Mesothelial cell of epicardium (in vitro differentiated cells): ENCODE results near the gene ANXA7. TPM values are rescaled to one million over a fixed set of nuclear protein-coding genes. Genes with fewer than 3 reads are reported as not detected.
A peak's percentile ranks its signal among the peaks of the same experiment; 100 is the strongest.

ENCODE experiments used
- DNase-seq, 2 experiments: peaks; one replicate each; pipeline ENCODE4 v3.0.0; 2021; ENCODE audit warnings: low spot score in 2 of 2; ENCODE audit not compliant: unreplicated experiment in 2 of 2
- H3K27ac Mint-ChIP-seq: 2 replicates; pipeline ENCODE4 v1.8.0; 2021; ENCODE audit warnings: mixed read lengths
- H3K27me3 Mint-ChIP-seq: 2 replicates; pipeline ENCODE4 v1.8.0; 2021; ENCODE audit warnings: low read depth, mixed read lengths
- H3K36me3 Mint-ChIP-seq: 2 replicates; pipeline ENCODE4 v1.8.0; 2021; ENCODE audit warnings: mixed read lengths
- H3K4me1 Mint-ChIP-seq: 2 replicates; pipeline ENCODE4 v1.8.0; 2021; ENCODE audit warnings: mixed read lengths
- H3K4me3 Mint-ChIP-seq: 2 replicates; pipeline ENCODE4 v1.8.0; 2021; ENCODE audit warnings: mild to moderate bottlenecking, moderate library complexity, mixed read lengths
- H3K9me3 Mint-ChIP-seq: 2 replicates; pipeline ENCODE4 v1.8.0; 2021; ENCODE audit warnings: mixed read lengths
- CTCF ChIP-seq: fragments of 200-600 bp; sonication (generic); IDR thresholded peaks from one replicate; pipeline ENCODE4 v1.5.0; 2021; ENCODE audit warnings: antibody characterized with exemption; ENCODE audit not compliant: unreplicated experiment
- total RNA-seq: library from RNA; stranded (reverse); gene quantifications from 3 replicates; pipeline ENCODE4 v1.2.1, GENCODE V29; 2021

ANXA7 gene
- 38.9 to 47.9 TPM (median 39.4 TPM) in 3 replicates for total RNA-seq

- Mint-ChIP-seq H3K9me3 (no peaks in the 10 kb centered on the region), H3K36me3 (peaks cover 1% of the 10 kb centered on the region), H3K27ac (peak within 1 kb of the TSS; percentile 94), H3K4me3 (peak within 1 kb of the TSS; percentile 78), H3K27me3 (peaks cover 6% of the 10 kb centered on the region), H3K4me1 (peaks cover 24% of the 10 kb centered on the region)
- TF ChIP-seq CTCF, result no peak
- peak; percentile 89 for DNase-seq
These were observed at the start of gene ANXA7 for GRCh38 chr10:73413528-73414229. Gene ANXA7, minus strand, starts transcription at chr10:73414058. Its CDS starts 13,202 bp downstream, at chr10:73400856.

- peaks cover 26% of the 10 kb centered on the region for H3K36me3 Mint-ChIP-seq
- no peaks in the 10 kb centered on the region for H3K4me1 Mint-ChIP-seq
- no peak overlapping the region for H3K4me3 Mint-ChIP-seq
- H3K27me3 Mint-ChIP-seq, result no peaks in the 10 kb centered on the region
- no peaks in the 10 kb centered on the region for H3K9me3 Mint-ChIP-seq
- TF ChIP-seq CTCF, result no peak
- DNase-seq, result no peak
- no peak overlapping the region for H3K27ac Mint-ChIP-seq
These were observed 47.0 kb upstream of the ANXA7 start for GRCh38 chr10:73460897-73461296.

GRCh38 chr10:73459683-73460314 is 45.9 kb upstream of the ANXA7 start:
- Mint-ChIP-seq H3K27ac (no peak overlapping the region), H3K36me3 (peaks cover 25% of the 10 kb centered on the region), H3K4me1 (no peaks in the 10 kb centered on the region), H3K4me3 (no peak overlapping the region), H3K27me3 (no peaks in the 10 kb centered on the region), H3K9me3 (no peaks in the 10 kb centered on the region)
- no peak for DNase-seq
- no peak for TF ChIP-seq CTCF

GRCh38 chr10:73456187-73456890 is 42.5 kb upstream of the ANXA7 start:
- H3K27ac Mint-ChIP-seq, result peak overlapping the region; percentile 10
- H3K4me1 Mint-ChIP-seq, result no peaks in the 10 kb centered on the region
- no peak for TF ChIP-seq CTCF
- no peaks in the 10 kb centered on the region for H3K27me3 Mint-ChIP-seq
- no peak overlapping the region for H3K4me3 Mint-ChIP-seq
- H3K36me3 Mint-ChIP-seq, result peaks cover 23% of the 10 kb centered on the region
- H3K9me3 Mint-ChIP-seq, result no peaks in the 10 kb centered on the region
- no peak for DNase-seq

GRCh38 chr10:73449113-73449512 is 35.3 kb upstream of the ANXA7 start:
- Mint-ChIP-seq H3K27me3 (no peaks in the 10 kb centered on the region), H3K4me1 (no peaks in the 10 kb centered on the region), H3K27ac (no peak overlapping the region), H3K36me3 (peaks cover 18% of the 10 kb centered on the region), H3K4me3 (no peak overlapping the region), H3K9me3 (no peaks in the 10 kb centered on the region)
- no peak for DNase-seq
- TF ChIP-seq CTCF, result no peak
